Endothelial cell of umbilical vein (primary cell): Measurements from ENCODE around the gene RET. TPM values are rescaled to one million over a fixed set of nuclear protein-coding genes. Genes with fewer than 3 reads are reported as not detected.

Experiments
- BruUV-seq: library from RNA; stranded (reverse); fragments of 400-500 nt; replicated peaks from 2 replicates; lab custom pipeline; 2021; lab: Mats Ljungman, UMichigan
- CTCF ChIA-PET: fragments of 300-600, 350-600 bp; sonication (Branson Sonifier 250); formaldehyde crosslinking; loops from one replicate; lab custom pipeline; 2021; ENCODE audit warnings: antibody characterized with exemption, inconsistent platforms; lab: Charles Lee
- POLR2A ChIA-PET: fragments of 300-600, 350-600 bp; sonication (Branson Sonifier 250); formaldehyde crosslinking; loops from one replicate; lab custom pipeline; 2021; ENCODE audit warnings: antibody characterized with exemption, inconsistent platforms; lab: Charles Lee
- DNase-seq: peaks from one replicate; pipeline ENCODE4 v3.0.0-alpha.2; 2011; ENCODE audit warnings: low read depth, low spot score
- FAIRE-seq: peaks from 2 replicates; lab custom pipeline; 2011; peaks lifted over from hg19 to GRCh38; lab: Jason Lieb, UNC
- H2AFZ ChIP-seq: 2 replicates; pipeline ENCODE4 v1.6.0; 2012; ENCODE audit warnings: low read depth, low read length, control low read depth, inconsistent platforms
- H3K27ac ChIP-seq: 2 replicates; pipeline ENCODE4 v1.5.1; 2011; ENCODE audit warnings: low read depth, mild to moderate bottlenecking, control low read depth, low read length, moderate library complexity; ENCODE audit not compliant: insufficient read depth
- H3K27me3 ChIP-seq, 2 experiments: 2 replicates each; pipeline versions ENCODE4 v1.6.0 to v1.6.1; 2011; ENCODE audit warnings: low read length in 2 of 2, mixed read lengths in 1 of 2; ENCODE audit not compliant: control insufficient read depth in 2 of 2, insufficient read depth in 2 of 2
- H3K36me3 ChIP-seq, 2 experiments: 2 replicates in 1 of 2; 3 replicates in 1 of 2; pipeline ENCODE4 v1.5.1; 2011; ENCODE audit warnings: low read length in 2 of 2, mild to moderate bottlenecking in 1 of 2, moderate library complexity in 1 of 2; ENCODE audit not compliant: control insufficient read depth in 2 of 2, insufficient read depth in 2 of 2; ENCODE audit errors: extremely low read depth in 1 of 2
- H3K4me1 ChIP-seq: 3 replicates; pipeline ENCODE4 v1.5.1; 2011; ENCODE audit warnings: mild to moderate bottlenecking, low read length; ENCODE audit not compliant: control insufficient read depth, insufficient read depth; ENCODE audit errors: extremely low read depth
- H3K4me2 ChIP-seq: 2 replicates; pipeline ENCODE4 v1.6.1; 2011; ENCODE audit warnings: low read length, control low read depth, mixed read lengths; ENCODE audit not compliant: insufficient read depth
- H3K4me3 ChIP-seq, 3 experiments: fragments of 200-600 bp in 1 of 3; sonication (generic), shearing (Covaris generic) in 1 of 3; replicated peaks in 1 of 3; 2 replicates each; pipeline ENCODE4 v1.5.1; 2011 to 2016; ENCODE audit warnings: control low read depth in 3 of 3, low read length in 3 of 3, mild to moderate bottlenecking in 2 of 3, inconsistent platforms in 1 of 3, low read depth in 1 of 3, moderate library complexity in 1 of 3; ENCODE audit not compliant: insufficient read depth in 1 of 3
- H3K79me2 ChIP-seq: 2 replicates; pipeline ENCODE4 v1.6.0; 2012; ENCODE audit warnings: low read length, inconsistent platforms; ENCODE audit not compliant: control insufficient read depth, insufficient read depth
- H3K9ac ChIP-seq: replicated peaks from 2 replicates; pipeline ENCODE3; 2011; ENCODE audit warnings: low read length, control low read depth; ENCODE audit not compliant: insufficient read depth; ENCODE audit errors: extremely low read depth
- H3K9me1 ChIP-seq: replicated peaks from 3 replicates; pipeline ENCODE4 v1.6.0; 2011; ENCODE audit warnings: mild to moderate bottlenecking, low read length; ENCODE audit not compliant: control insufficient read depth, insufficient read depth; ENCODE audit errors: extremely low read depth
- H3K9me3 ChIP-seq: replicated peaks from 2 replicates; pipeline ENCODE4 v1.5.1; 2012; ENCODE audit warnings: low read length, inconsistent platforms; ENCODE audit not compliant: control insufficient read depth, insufficient read depth
- H4K20me1 ChIP-seq: replicated peaks from 2 replicates; pipeline ENCODE3; 2011; ENCODE audit warnings: mild to moderate bottlenecking, low read length; ENCODE audit not compliant: control insufficient read depth, insufficient read depth; ENCODE audit errors: extremely low read depth
- CTCF ChIP-seq, 2 donors: IDR thresholded peaks; 1 replicate in 1 of 2; 2 replicates in 1 of 2; pipeline ENCODE4 v1.5.1; 2011; ENCODE audit warnings: low read length in 2 of 2, mild to moderate bottlenecking in 2 of 2, moderate library complexity in 2 of 2, control low read depth in 1 of 2, inconsistent platforms in 1 of 2, low read depth in 1 of 2; ENCODE audit not compliant: insufficient read depth in 1 of 2; ENCODE audit errors: extremely low read depth in 1 of 2
- EZH2 ChIP-seq: IDR thresholded peaks from 2 replicates; pipeline ENCODE4 v1.6.1; 2012; ENCODE audit warnings: borderline replicate concordance, low read depth, mild to moderate bottlenecking, moderate library complexity, low read length, inconsistent platforms; ENCODE audit not compliant: severe bottlenecking
- FOS ChIP-seq: IDR thresholded peaks from 2 replicates; pipeline ENCODE4 v1.6.1; 2011; ENCODE audit warnings: mild to moderate bottlenecking, low read length, moderate library complexity, borderline replicate concordance; ENCODE audit not compliant: insufficient read depth
- GATA2 ChIP-seq: IDR thresholded peaks from 2 replicates; pipeline ENCODE4 v1.7.0; 2011; ENCODE audit warnings: low read depth, mild to moderate bottlenecking, moderate library complexity, mixed read lengths, low read length; ENCODE audit not compliant: insufficient read length, insufficient read depth
- JUN ChIP-seq: IDR thresholded peaks from 2 replicates; pipeline ENCODE4 v1.6.1; 2011; ENCODE audit warnings: borderline replicate concordance, low read depth; ENCODE audit not compliant: insufficient read length, insufficient read depth
- MAX ChIP-seq: IDR thresholded peaks from 2 replicates; pipeline ENCODE4 v1.6.1; 2011; ENCODE audit not compliant: insufficient read depth, insufficient read length
- MYC ChIP-seq: IDR thresholded peaks from one replicate; pipeline ENCODE4 v1.6.1; 2011; ENCODE audit warnings: mild to moderate bottlenecking, low read depth, low read length
- POLR2A ChIP-seq: IDR thresholded peaks from 2 replicates; pipeline ENCODE4 v1.6.1; 2012; ENCODE audit warnings: low read depth, mild to moderate bottlenecking, control low read depth, low read length
- POLR2AphosphoS5 ChIP-seq: IDR thresholded peaks from 2 replicates; pipeline ENCODE4 v1.6.1; 2012; ENCODE audit warnings: low read depth, mild to moderate bottlenecking, control low read depth, low read length, moderate library complexity; ENCODE audit not compliant: insufficient read depth
- dilution Hi-C: fragments of 300-500 bp; cut with MboI; formaldehyde crosslinking; loops from one replicate; pipeline ENCODE4 v1.15.0; 2019; ENCODE audit warnings: low sequenced_read_pairs; ENCODE audit not compliant: extremely low pct_ligation_motif_present
- intact Hi-C: fragments of 100-400 bp; cut with micrococcal nuclease; formaldehyde crosslinking; loops from one replicate; pipeline ENCODE4 v1.10.0; 2022
- polyA plus RNA-seq, 4 experiments: library from polyadenylated mRNA; depleted of rRNA in 3 of 4; stranded (reverse) in 3 of 4; unstranded in 1 of 4; fragments of >200 nt; gene quantifications; 2 replicates each; pipeline versions ENCODE4 v1.2.1 to v1.2.3, GENCODE V29; 2011 to 2012; ENCODE audit warnings: missing spikeins in 1 of 4
- total RNA-seq: library from RNA; stranded (reverse); gene quantifications from 2 replicates; pipeline ENCODE4 v1.2.3, GENCODE V29; 2021

The RET gene
- total and polyA plus RNA-seq, 2 donors (not counting 3 experiments of a cell fraction or from before 2014, with no cell fraction given), result 0.04 to 0.22 TPM

GRCh38 chr10:43172645-43173044 is 95.8 kb downstream of the RET start:
- intact Hi-C loops (no loop called here), dilution Hi-C loops (no loop called here)
- CTCF ChIA-PET, result interaction anchor here (1.3 kb wide), 1 partner anchor 29 kb away, joined by 4 read pairs; no protein-coding TSS in a partner anchor
- no TSS peak for BruUV-seq
- H3K36me3 ChIP-seq, result peaks cover 0 to 1% of the 10 kb centered on the region in 2 experiments
- POLR2A ChIA-PET, result no interaction called here
- H3K9me1 ChIP-seq, result no peaks in the 10 kb centered on the region
- no peaks in the 10 kb centered on the region for H4K20me1 ChIP-seq
- no peaks in the 10 kb centered on the region for H3K79me2 ChIP-seq
- H3K4me1 ChIP-seq, result no peaks in the 10 kb centered on the region
- H3K9ac ChIP-seq, result no peak overlapping the region
- no peak overlapping the region for H3K4me2 ChIP-seq
- no peak overlapping the region for H3K27ac ChIP-seq
- TF ChIP-seq CTCF (IDR thresholded peaks at IDR 0.05; ENCODE audit: extremely low read depth in 1 of 2, insufficient read depth in 1 of 2, low read depth in 1 of 2, low read length in 2 of 2), result no peak
- TF ChIP-seq MYC, result no peak
- no peak for TF ChIP-seq GATA2
- TF ChIP-seq MAX, result no peak
- no peak for TF ChIP-seq JUN
- TF ChIP-seq POLR2A, result no peak
- no peak for TF ChIP-seq EZH2
- no peak for TF ChIP-seq POLR2AphosphoS5
- no peak for TF ChIP-seq FOS
- no peak for DNase-seq
- FAIRE-seq, result no peak
- H3K27me3 ChIP-seq, result no peaks in the 10 kb centered on the region
- H3K9me3 ChIP-seq, result no peaks in the 10 kb centered on the region
- no peak overlapping the region for H2AFZ ChIP-seq
- H3K4me3 ChIP-seq, result no peak overlapping the region
